HCT116 (cell line): ENCODE results near the gene KCNN3. TPM values are rescaled to one million over a fixed set of nuclear protein-coding genes. Genes with fewer than 3 reads are reported as not detected.

Experiments used
- ATAC-seq: fragments of 200-7000 bp; cut with Tn5 transposase; 2 replicates; pipeline ENCODE4 v1.9.1; 2020; ENCODE audit warnings: mild to moderate bottlenecking, moderate library complexity
- BruUV-seq: library from RNA; stranded (reverse); fragments of 400-500 nt; replicated peaks from 2 replicates; lab custom pipeline; 2021; lab: Mats Ljungman, UMichigan
- CTCF ChIA-PET: fragments of 300-600 bp; sonication (Branson Sonifier 250); formaldehyde crosslinking; loops from one replicate; lab custom pipeline; 2021; ENCODE audit warnings: antibody characterized with exemption; lab: Charles Lee
- POLR2A ChIA-PET: fragments of 300-600, 350-600 bp; sonication (Branson Sonifier 250); formaldehyde crosslinking; loops from one replicate; lab custom pipeline; 2021; ENCODE audit warnings: antibody characterized with exemption; lab: Charles Lee
- RAD21 ChIA-PET, 2 experiments: fragments of 300-600 bp; sonication (Branson Sonifier 250); formaldehyde crosslinking; loops; one replicate each; lab custom pipeline; 2023; ENCODE audit warnings: low total read pairs in 2 of 2; ENCODE audit not compliant: uncharacterized antibody in 2 of 2, unreplicated experiment in 2 of 2, low non-redundant PET in 1 of 2; lab: Charles Lee
- DNase-seq: peaks from one replicate; pipeline ENCODE4 v3.0.0-alpha.2; 2010; ENCODE audit warnings: low read depth, low spot score
- H2AFZ ChIP-seq: fragments of 200-600 bp; shearing (Covaris generic), sonication (generic); 2 replicates; pipeline ENCODE4 v1.6.1; 2017; ENCODE audit warnings: low read depth, mixed run types, mixed read lengths, antibody characterized with exemption, low read length; ENCODE audit not compliant: poor library complexity, severe bottlenecking
- H3K27ac ChIP-seq: 2 replicates; pipeline ENCODE4 v1.5.1; 2012; ENCODE audit warnings: low read depth, low read length
- H3K27me3 ChIP-seq: fragments of 200-600 bp; sonication (generic); 2 replicates; pipeline ENCODE4 v1.6.1; 2016; ENCODE audit warnings: mixed run types, low read length, mixed read lengths; ENCODE audit not compliant: insufficient read depth
- H3K36me3 ChIP-seq, 2 experiments: fragments of 200-500 bp in 1 of 2; fragments of 200-600 bp in 1 of 2; sonication (Bioruptor generic) in 1 of 2; sonication (generic) in 1 of 2; 2 replicates each; pipeline versions ENCODE4 v1.5.1 to v1.6.1; 2014 to 2016; ENCODE audit warnings: low read length in 2 of 2, inconsistent platforms in 1 of 2, mixed read lengths in 1 of 2, mixed run types in 1 of 2; ENCODE audit not compliant: insufficient read depth in 2 of 2, control insufficient read depth in 1 of 2
- H3K4me1 ChIP-seq, 2 experiments: fragments of 200-600 bp in 1 of 2; sonication (generic) in 1 of 2; 2 replicates each; pipeline versions ENCODE4 v1.5.1 to v1.6.1; 2012 to 2017; ENCODE audit warnings: low read length in 2 of 2, inconsistent platforms in 1 of 2, mild to moderate bottlenecking in 1 of 2, mixed read lengths in 1 of 2, mixed run types in 1 of 2, moderate library complexity in 1 of 2; ENCODE audit not compliant: insufficient read depth in 2 of 2, control insufficient read depth in 1 of 2
- H3K4me2 ChIP-seq: fragments of 200-600 bp; sonication (generic); 2 replicates; pipeline ENCODE4 v1.6.1; 2017; ENCODE audit warnings: mixed run types, low read length, mixed read lengths
- H3K4me3 ChIP-seq, 2 experiments: fragments of 200-600 bp in 1 of 2; sonication (generic) in 1 of 2; replicated peaks in 1 of 2; 2 replicates each; pipeline ENCODE4 v1.5.1; 2011 to 2016; ENCODE audit warnings: low read length in 2 of 2, control low read depth in 1 of 2, low read depth in 1 of 2, mild to moderate bottlenecking in 1 of 2, mixed read lengths in 1 of 2, mixed run types in 1 of 2
- H3K79me2 ChIP-seq: fragments of 200-600 bp; sonication (generic); 2 replicates; pipeline ENCODE4 v1.6.1; 2017; ENCODE audit warnings: mild to moderate bottlenecking, mixed run types, low read length, moderate library complexity, mixed read lengths; ENCODE audit not compliant: insufficient read depth
- H3K9ac ChIP-seq: fragments of 200-600 bp; sonication (generic); 2 replicates; pipeline ENCODE4 v1.6.1; 2016; ENCODE audit warnings: low read length, mixed read lengths
- H3K9me2 ChIP-seq: fragments of 200-600 bp; sonication (generic), shearing (Covaris generic); 2 replicates; pipeline ENCODE4 v1.6.1; 2017; ENCODE audit warnings: mixed run types, mild to moderate bottlenecking, moderate library complexity; ENCODE audit not compliant: insufficient read depth
- H3K9me3 ChIP-seq, 2 experiments: fragments of 200-500 bp in 1 of 2; fragments of 200-600 bp in 1 of 2; sonication (Bioruptor generic) in 1 of 2; sonication (generic) in 1 of 2; 2 replicates each; pipeline ENCODE4 v1.6.1; 2014 to 2017; ENCODE audit warnings: low read length in 2 of 2, mixed read lengths in 2 of 2, inconsistent platforms in 1 of 2, low read depth in 1 of 2, mild to moderate bottlenecking in 1 of 2, mixed run types in 1 of 2, moderate library complexity in 1 of 2; ENCODE audit not compliant: control insufficient read depth in 1 of 2, insufficient read depth in 1 of 2
- H4K20me1 ChIP-seq: fragments of 200-600 bp; sonication (generic), shearing (Covaris generic); 2 replicates; pipeline ENCODE4 v1.6.1; 2017; ENCODE audit warnings: mixed run types, mild to moderate bottlenecking, moderate library complexity; ENCODE audit not compliant: insufficient read depth
- EZH2phosphoT487 ChIP-seq: fragments of 200-600 bp; IDR thresholded peaks from 2 replicates; pipeline ENCODE4 v1.6.1; 2018; ENCODE audit warnings: antibody characterized with exemption, borderline replicate concordance
- JUND ChIP-seq: IDR thresholded peaks from 2 replicates; pipeline ENCODE4 v1.6.1; 2012
- POLR2AphosphoS5 ChIP-seq: IDR thresholded peaks from 2 replicates; pipeline ENCODE4 v1.6.1; 2011; ENCODE audit warnings: mild to moderate bottlenecking, low read depth, low read length, moderate library complexity
- SIN3A ChIP-seq: IDR thresholded peaks from 2 replicates; pipeline ENCODE4 v1.6.1; 2012; ENCODE audit warnings: low read depth
- ZBTB33 ChIP-seq: IDR thresholded peaks from 2 replicates; pipeline ENCODE4 v1.6.1; 2011; ENCODE audit warnings: mild to moderate bottlenecking, low read length, moderate library complexity; ENCODE audit not compliant: insufficient replicate concordance; ENCODE audit errors: extremely low read depth
- intact Hi-C: fragments of 100-400 bp; cut with micrococcal nuclease; formaldehyde crosslinking; loops from 2 replicates; pipeline ENCODE4 v1.10.0; 2022
- total RNA-seq: library from RNA; stranded (reverse); gene quantifications from one replicate; pipeline ENCODE4 v1.2.1, GENCODE V29; 2021; ENCODE audit not compliant: unreplicated experiment
- TF ChIP-seq, protein P1 (sequence below): IDR thresholded peaks from 2 replicates; pipeline ENCODE4 v1.6.1; 2012; ENCODE audit warnings: low read depth

Gene KCNN3
- total RNA-seq, 1 experiment from 2014 or later, result 1.1 TPM

- Histone ChIP-seq H3K79me2 (no peaks in the 10 kb centered on the region), H3K36me3 (no peaks in the 10 kb centered on the region), H3K4me3 (no peak overlapping the region), H3K9me3 (no peaks in the 10 kb centered on the region), H3K27me3 (peaks cover 33% of the 10 kb centered on the region), H3K4me1 (peaks cover 19 to 24% of the 10 kb centered on the region in 2 experiments; a peak in 3 of 4 replicates), H3K4me2 (no peak overlapping the region), H4K20me1 (no peaks in the 10 kb centered on the region), H3K9ac (no peak overlapping the region), H3K27ac (no peak overlapping the region), H3K9me2 (no peaks in the 10 kb centered on the region), H2AFZ (no peak overlapping the region)
- no TSS peak for BruUV-seq
- ChIA-PET POLR2A (no interaction called here), CTCF (interaction anchor here (1.3 kb wide), 1 partner anchor 13 kb away, joined by 5 read pairs; no protein-coding TSS in a partner anchor), RAD21 (no interaction called here)
- no peak for ATAC-seq
- TF ChIP-seq ZBTB33 (no peak), SIN3A (no peak), POLR2AphosphoS5 (no peak), EZH2phosphoT487 (no peak), JUND (no peak)
- TF ChIP-seq, protein P1, sequence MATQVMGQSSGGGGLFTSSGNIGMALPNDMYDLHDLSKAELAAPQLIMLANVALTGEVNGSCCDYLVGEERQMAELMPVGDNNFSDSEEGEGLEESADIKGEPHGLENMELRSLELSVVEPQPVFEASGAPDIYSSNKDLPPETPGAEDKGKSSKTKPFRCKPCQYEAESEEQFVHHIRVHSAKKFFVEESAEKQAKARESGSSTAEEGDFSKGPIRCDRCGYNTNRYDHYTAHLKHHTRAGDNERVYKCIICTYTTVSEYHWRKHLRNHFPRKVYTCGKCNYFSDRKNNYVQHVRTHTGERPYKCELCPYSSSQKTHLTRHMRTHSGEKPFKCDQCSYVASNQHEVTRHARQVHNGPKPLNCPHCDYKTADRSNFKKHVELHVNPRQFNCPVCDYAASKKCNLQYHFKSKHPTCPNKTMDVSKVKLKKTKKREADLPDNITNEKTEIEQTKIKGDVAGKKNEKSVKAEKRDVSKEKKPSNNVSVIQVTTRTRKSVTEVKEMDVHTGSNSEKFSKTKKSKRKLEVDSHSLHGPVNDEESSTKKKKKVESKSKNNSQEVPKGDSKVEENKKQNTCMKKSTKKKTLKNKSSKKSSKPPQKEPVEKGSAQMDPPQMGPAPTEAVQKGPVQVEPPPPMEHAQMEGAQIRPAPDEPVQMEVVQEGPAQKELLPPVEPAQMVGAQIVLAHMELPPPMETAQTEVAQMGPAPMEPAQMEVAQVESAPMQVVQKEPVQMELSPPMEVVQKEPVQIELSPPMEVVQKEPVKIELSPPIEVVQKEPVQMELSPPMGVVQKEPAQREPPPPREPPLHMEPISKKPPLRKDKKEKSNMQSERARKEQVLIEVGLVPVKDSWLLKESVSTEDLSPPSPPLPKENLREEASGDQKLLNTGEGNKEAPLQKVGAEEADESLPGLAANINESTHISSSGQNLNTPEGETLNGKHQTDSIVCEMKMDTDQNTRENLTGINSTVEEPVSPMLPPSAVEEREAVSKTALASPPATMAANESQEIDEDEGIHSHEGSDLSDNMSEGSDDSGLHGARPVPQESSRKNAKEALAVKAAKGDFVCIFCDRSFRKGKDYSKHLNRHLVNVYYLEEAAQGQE, result no peak
- DNase-seq, result no peak
- intact Hi-C loops, result no loop called here
These were observed 63.7 kb downstream of the KCNN3 start for GRCh38 chr1:154806333-154806732.
